HepG2 (cell line): Measurements from ENCODE around the gene CADM2. TPM values are rescaled to one million over a fixed set of nuclear protein-coding genes. Genes with fewer than 3 reads are reported as not detected.

Experiments
- ATAC-seq: fragments of 200-7000 bp; cut with Tn5 transposase; 3 replicates; pipeline ENCODE4 v1.9.1; 2020; ENCODE audit warnings: mild to moderate bottlenecking, moderate library complexity
- BruUV-seq: library from RNA; stranded (reverse); fragments of 400-500 nt; replicated peaks from 2 replicates; lab custom pipeline; 2021; lab: Mats Ljungman, UMichigan
- CTCF ChIA-PET: fragments of 300-600 bp; formaldehyde crosslinking; extraction: SDS; loops from one replicate; lab custom pipeline; 2021; ENCODE audit warnings: low total read pairs, inconsistent platforms, low intra/inter-chr PET ratio; lab: Yijun Ruan, JAX
- POLR2A ChIA-PET: fragments of 350-600 bp; sonication (Branson Sonifier 250); formaldehyde crosslinking; loops from one replicate; lab custom pipeline; 2020; ENCODE audit warnings: antibody characterized with exemption, inconsistent platforms; lab: Yijun Ruan, JAX
- DNase-seq: peaks from one replicate; pipeline ENCODE4 v3.0.0-alpha.2; 2015; ENCODE audit warnings: low spot score
- FAIRE-seq: peaks from 3 replicates; lab custom pipeline; 2011; peaks lifted over from hg19 to GRCh38; lab: Jason Lieb, UNC
- H2AFZ ChIP-seq: one replicate; pipeline ENCODE4 v1.6.1; 2011; ENCODE audit warnings: low read length, inconsistent platforms
- H3K27ac ChIP-seq: fragments of 300-600 bp; 3 replicates; pipeline ENCODE4 v1.8.0; 2011; ENCODE audit warnings: mixed run types, mild to moderate bottlenecking, mixed read lengths, low read length, inconsistent platforms; ENCODE audit not compliant: insufficient read depth; ENCODE audit errors: extremely low read length
- H3K27me3 ChIP-seq, 2 experiments: fragments of 200-600 bp in 1 of 2; 2 replicates in 1 of 2; 3 replicates in 1 of 2; pipeline versions ENCODE4 v1.6.0 to v1.8.0; 2011; ENCODE audit warnings: low read length in 2 of 2, mild to moderate bottlenecking in 2 of 2, moderate library complexity in 2 of 2, inconsistent platforms in 1 of 2; ENCODE audit not compliant: insufficient read depth in 2 of 2, control insufficient read depth in 1 of 2
- H3K36me3 ChIP-seq, 2 experiments: fragments of 200-600 bp in 1 of 2; replicated peaks in 1 of 2; 2 replicates in 1 of 2; 3 replicates in 1 of 2; pipeline versions ENCODE4 v1.5.1 to v1.8.0; 2011; ENCODE audit warnings: low read length in 2 of 2, inconsistent platforms in 1 of 2; ENCODE audit not compliant: insufficient read depth in 2 of 2, control insufficient read depth in 1 of 2
- H3K4me1 ChIP-seq: 2 replicates; pipeline ENCODE4 v1.5.1; 2012; ENCODE audit warnings: low read length, inconsistent platforms; ENCODE audit not compliant: insufficient read depth
- H3K4me2 ChIP-seq: 2 replicates; pipeline ENCODE4 v1.6.0; 2011; ENCODE audit warnings: low read depth, low read length, inconsistent platforms
- H3K4me3 ChIP-seq, 3 experiments: fragments of 200-600 bp in 1 of 3; sonication (generic), shearing (Covaris generic) in 1 of 3; replicated peaks in 1 of 3; 2 replicates each; pipeline ENCODE4 v1.5.1; 2011 to 2016; ENCODE audit warnings: low read length in 3 of 3, inconsistent platforms in 2 of 3, low read depth in 2 of 3, mild to moderate bottlenecking in 2 of 3, control low read depth in 1 of 3, mixed read lengths in 1 of 3; ENCODE audit not compliant: insufficient read depth in 1 of 3
- H3K79me2 ChIP-seq: one replicate; pipeline ENCODE4 v1.6.1; 2011; ENCODE audit warnings: low read length, inconsistent platforms; ENCODE audit not compliant: insufficient read depth
- H3K9ac ChIP-seq: 2 replicates; pipeline ENCODE4 v1.6.0; 2011; ENCODE audit warnings: mild to moderate bottlenecking, low read depth, low read length, inconsistent platforms; ENCODE audit not compliant: insufficient read depth
- H3K9me3 ChIP-seq: 2 replicates; pipeline ENCODE4 v1.5.1; 2012; ENCODE audit warnings: mild to moderate bottlenecking, low read length
- H4K20me1 ChIP-seq: 2 replicates; pipeline ENCODE4 v1.6.0; 2011; ENCODE audit warnings: inconsistent platforms, mild to moderate bottlenecking, low read length, moderate library complexity; ENCODE audit not compliant: insufficient read depth
- HNF4A ChIP-seq: sonication (generic); formaldehyde crosslinking; IDR thresholded peaks from 2 replicates; pipeline ENCODE4 v1.4.0; 2020; ENCODE audit warnings: missing genetic modification reagents
- HNF4G ChIP-seq, 2 experiments: sonication (generic) in 1 of 2; formaldehyde crosslinking in 1 of 2; IDR thresholded peaks; 2 replicates each; pipeline versions ENCODE4 v1.4.0 to v1.6.1; 2011 to 2020; ENCODE audit warnings: borderline replicate concordance in 2 of 2, low read depth in 2 of 2, mild to moderate bottlenecking in 2 of 2, low read length in 1 of 2, missing genetic modification reagents in 1 of 2, moderate library complexity in 1 of 2
- PPARG ChIP-seq: conservative IDR thresholded peaks from 2 replicates; pipeline ENCODE4 v1.6.1; 2016; ENCODE audit warnings: missing biosample characterization, missing genetic modification reagents
- PRMT3 ChIP-seq: sonication (generic); formaldehyde crosslinking; IDR thresholded peaks from 2 replicates; pipeline ENCODE4 v1.8.1; 2022; ENCODE audit warnings: low read depth, mild to moderate bottlenecking, moderate library complexity, missing genetic modification reagents, borderline replicate concordance
- RXRB ChIP-seq: IDR thresholded peaks from 2 replicates; pipeline ENCODE4 v1.6.1; 2016; ENCODE audit warnings: borderline replicate concordance, missing genetic modification reagents, missing compliant biosample characterization
- WGBS: methylation state at CpG from one replicate; pipeline ENCODE4 v1.1.6; 2017; ENCODE audit warnings: low lambda C conversion rate; 5-methylcytosine and 5-hydroxymethylcytosine counted together
- in situ Hi-C: cut with HindIII; loops from 2 replicates; pipeline ENCODE4 v1.10.0; 2017; ENCODE audit warnings: low pct_unique_long_range_greater_than_20kb; ENCODE audit not compliant: extremely low pct_ligation_motif_present
- intact Hi-C: fragments of 100-400 bp; cut with micrococcal nuclease; formaldehyde crosslinking; loops from one replicate; pipeline ENCODE4 v1.10.0; 2022; ENCODE audit not compliant: unreplicated experiment
- polyA plus RNA-seq, 8 experiments: library from polyadenylated mRNA; depleted of rRNA in 3 of 8; stranded (reverse) in 7 of 8; unstranded in 1 of 8; fragments of >200 nt; fragmentation: Illumina TruSeq in 4 of 8; extraction: Trizol in 4 of 8; gene quantifications; 2 replicates each; pipeline versions ENCODE4 v1.2.1 to v1.2.3, GENCODE V29; 2011 to 2016; ENCODE audit warnings: low read depth in 4 of 8, missing spikeins in 1 of 8, mixed read lengths in 1 of 8; ENCODE audit not compliant: insufficient read depth in 1 of 8
- total RNA-seq, 5 experiments: library from RNA; depleted of rRNA; stranded (reverse); fragments of >200 nt; fragmentation: Illumina TruSeq; extraction: Trizol; gene quantifications; 2 replicates each; pipeline ENCODE4 v1.2.3, GENCODE V29; 2016; ENCODE audit warnings: low read depth in 1 of 5
- TF ChIP-seq, protein P1 (sequence below), 2 experiments: sonication (generic) in 1 of 2; formaldehyde crosslinking in 1 of 2; IDR thresholded peaks; 2 replicates each; pipeline versions ENCODE4 v1.6.1 to v1.9.0; 2014 to 2022; ENCODE audit warnings: antibody characterized with exemption in 1 of 2, borderline replicate concordance in 1 of 2, inconsistent platforms in 1 of 2, low read depth in 1 of 2, missing genetic modification reagents in 1 of 2
- TF ChIP-seq, protein P2 (sequence below): sonication (generic); formaldehyde crosslinking; IDR thresholded peaks from 2 replicates; pipeline ENCODE4 v1.5.0; 2020; ENCODE audit warnings: missing genetic modification reagents

CADM2 gene
- total and polyA plus RNA-seq, 2 of the 13 experiments (the other 11 are each of a cell fraction or from before 2014, with no cell fraction given) = not detected

DNA sequence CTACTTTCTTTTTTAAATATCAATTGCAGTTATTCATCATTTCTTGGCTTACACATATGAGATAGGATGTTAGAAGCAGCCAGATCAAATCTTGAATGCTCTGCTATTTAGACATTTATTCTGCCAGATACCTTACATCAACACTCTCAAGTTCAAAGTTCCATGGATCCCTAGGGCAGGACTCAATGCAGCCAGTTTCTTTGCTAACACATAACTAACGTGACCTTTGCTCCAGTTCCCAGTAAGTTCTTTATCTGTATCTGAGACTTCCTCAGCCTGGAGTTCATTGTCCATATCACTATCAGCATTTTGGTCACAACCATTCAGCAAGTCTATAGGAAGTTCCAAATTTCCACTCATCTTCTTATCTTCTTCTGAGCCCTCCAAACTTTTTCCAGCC, 1092.3 kb downstream of the CADM2 start:
- H2AFZ ChIP-seq = no peak overlapping the region
- ChIA-PET CTCF (no interaction called here), POLR2A (no interaction called here)
- no peaks in the 10 kb centered on the region for H3K27me3 ChIP-seq
- no peaks in the 10 kb centered on the region for H4K20me1 ChIP-seq
- BruUV-seq = no TSS peak
- no peaks in the 10 kb centered on the region for H3K4me1 ChIP-seq
- WGBS = 5% methylated on average over 1 of the region's 1 CpG
- H3K4me2 ChIP-seq = no peak overlapping the region
- in situ Hi-C loops = no loop called here
- TF ChIP-seq, protein P1, sequence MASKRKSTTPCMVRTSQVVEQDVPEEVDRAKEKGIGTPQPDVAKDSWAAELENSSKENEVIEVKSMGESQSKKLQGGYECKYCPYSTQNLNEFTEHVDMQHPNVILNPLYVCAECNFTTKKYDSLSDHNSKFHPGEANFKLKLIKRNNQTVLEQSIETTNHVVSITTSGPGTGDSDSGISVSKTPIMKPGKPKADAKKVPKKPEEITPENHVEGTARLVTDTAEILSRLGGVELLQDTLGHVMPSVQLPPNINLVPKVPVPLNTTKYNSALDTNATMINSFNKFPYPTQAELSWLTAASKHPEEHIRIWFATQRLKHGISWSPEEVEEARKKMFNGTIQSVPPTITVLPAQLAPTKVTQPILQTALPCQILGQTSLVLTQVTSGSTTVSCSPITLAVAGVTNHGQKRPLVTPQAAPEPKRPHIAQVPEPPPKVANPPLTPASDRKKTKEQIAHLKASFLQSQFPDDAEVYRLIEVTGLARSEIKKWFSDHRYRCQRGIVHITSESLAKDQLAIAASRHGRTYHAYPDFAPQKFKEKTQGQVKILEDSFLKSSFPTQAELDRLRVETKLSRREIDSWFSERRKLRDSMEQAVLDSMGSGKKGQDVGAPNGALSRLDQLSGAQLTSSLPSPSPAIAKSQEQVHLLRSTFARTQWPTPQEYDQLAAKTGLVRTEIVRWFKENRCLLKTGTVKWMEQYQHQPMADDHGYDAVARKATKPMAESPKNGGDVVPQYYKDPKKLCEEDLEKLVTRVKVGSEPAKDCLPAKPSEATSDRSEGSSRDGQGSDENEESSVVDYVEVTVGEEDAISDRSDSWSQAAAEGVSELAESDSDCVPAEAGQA (IDR thresholded peaks at IDR 0.05; ENCODE audit: low read depth) = no peak
- TF ChIP-seq, protein P1 (CRISPR knock-in tag; IDR thresholded peaks at IDR 0.05; ENCODE audit: borderline replicate concordance) = no peak
- TF ChIP-seq RXRB (CRISPR knock-in tag) = peak; percentile 57
- TF ChIP-seq HNF4A (CRISPR knock-in tag) = peak; percentile 30; the same call in 1 of the 2 replicates
- TF ChIP-seq PRMT3 (CRISPR knock-in tag) = no peak
- TF ChIP-seq HNF4G (IDR thresholded peaks at IDR 0.05; ENCODE audit: borderline replicate concordance, low read depth, low read length) = 0 out of 2 replicates have a peak, but pooled peaks have one; percentile 15
- no peak for TF ChIP-seq HNF4G (CRISPR knock-in tag; IDR thresholded peaks at IDR 0.05; ENCODE audit: borderline replicate concordance, low read depth)
- TF ChIP-seq PPARG (CRISPR knock-in tag) = 0 out of 2 replicates have a peak, but pooled peaks have one; percentile 41
- TF ChIP-seq, protein P2, sequence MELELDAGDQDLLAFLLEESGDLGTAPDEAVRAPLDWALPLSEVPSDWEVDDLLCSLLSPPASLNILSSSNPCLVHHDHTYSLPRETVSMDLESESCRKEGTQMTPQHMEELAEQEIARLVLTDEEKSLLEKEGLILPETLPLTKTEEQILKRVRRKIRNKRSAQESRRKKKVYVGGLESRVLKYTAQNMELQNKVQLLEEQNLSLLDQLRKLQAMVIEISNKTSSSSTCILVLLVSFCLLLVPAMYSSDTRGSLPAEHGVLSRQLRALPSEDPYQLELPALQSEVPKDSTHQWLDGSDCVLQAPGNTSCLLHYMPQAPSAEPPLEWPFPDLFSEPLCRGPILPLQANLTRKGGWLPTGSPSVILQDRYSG (CRISPR knock-in tag) = no peak
- ATAC-seq (peak; percentile 54), FAIRE-seq (no peak), DNase-seq (peak; percentile 13)
- intact Hi-C loops = no loop called here
- no peak overlapping the region for H3K9ac ChIP-seq
- H3K79me2 ChIP-seq = no peaks in the 10 kb centered on the region
- no peaks in the 10 kb centered on the region for H3K36me3 ChIP-seq
- H3K9me3 ChIP-seq = no peaks in the 10 kb centered on the region
- H3K4me3 ChIP-seq = no peak overlapping the region
- H3K27ac ChIP-seq = no peak overlapping the region
